HepG2 (cell line): ENCODE data around the gene TACC2. TPM values are rescaled to one million over a fixed set of nuclear protein-coding genes. Genes with fewer than 3 reads are reported as not detected.

Experiments used
- ATAC-seq: fragments of 200-7000 bp; cut with Tn5 transposase; 3 replicates; pipeline ENCODE4 v1.9.1; 2020; ENCODE audit warnings: mild to moderate bottlenecking, moderate library complexity
- BruUV-seq: library from RNA; stranded (reverse); fragments of 400-500 nt; replicated peaks from 2 replicates; lab custom pipeline; 2021; lab: Mats Ljungman, UMichigan
- CTCF ChIA-PET: fragments of 300-600 bp; formaldehyde crosslinking; extraction: SDS; loops from one replicate; lab custom pipeline; 2021; ENCODE audit warnings: low total read pairs, inconsistent platforms, low intra/inter-chr PET ratio; lab: Yijun Ruan, JAX
- POLR2A ChIA-PET: fragments of 350-600 bp; sonication (Branson Sonifier 250); formaldehyde crosslinking; loops from one replicate; lab custom pipeline; 2020; ENCODE audit warnings: antibody characterized with exemption, inconsistent platforms; lab: Yijun Ruan, JAX
- DNase-seq: peaks from one replicate; pipeline ENCODE4 v3.0.0-alpha.2; 2015; ENCODE audit warnings: low spot score
- FAIRE-seq: peaks from 3 replicates; lab custom pipeline; 2011; peaks lifted over from hg19 to GRCh38; lab: Jason Lieb, UNC
- H2AFZ ChIP-seq: one replicate; pipeline ENCODE4 v1.6.1; 2011; ENCODE audit warnings: low read length, inconsistent platforms
- H3K27ac ChIP-seq: fragments of 300-600 bp; 3 replicates; pipeline ENCODE4 v1.8.0; 2011; ENCODE audit warnings: mixed run types, mild to moderate bottlenecking, mixed read lengths, low read length, inconsistent platforms; ENCODE audit not compliant: insufficient read depth; ENCODE audit errors: extremely low read length
- H3K27me3 ChIP-seq, 2 experiments: fragments of 200-600 bp in 1 of 2; 2 replicates in 1 of 2; 3 replicates in 1 of 2; pipeline versions ENCODE4 v1.6.0 to v1.8.0; 2011; ENCODE audit warnings: low read length in 2 of 2, mild to moderate bottlenecking in 2 of 2, moderate library complexity in 2 of 2, inconsistent platforms in 1 of 2; ENCODE audit not compliant: insufficient read depth in 2 of 2, control insufficient read depth in 1 of 2
- H3K36me3 ChIP-seq, 2 experiments: fragments of 200-600 bp in 1 of 2; replicated peaks in 1 of 2; 2 replicates in 1 of 2; 3 replicates in 1 of 2; pipeline versions ENCODE4 v1.5.1 to v1.8.0; 2011; ENCODE audit warnings: low read length in 2 of 2, inconsistent platforms in 1 of 2; ENCODE audit not compliant: insufficient read depth in 2 of 2, control insufficient read depth in 1 of 2
- H3K4me1 ChIP-seq: 2 replicates; pipeline ENCODE4 v1.5.1; 2012; ENCODE audit warnings: low read length, inconsistent platforms; ENCODE audit not compliant: insufficient read depth
- H3K4me2 ChIP-seq: 2 replicates; pipeline ENCODE4 v1.6.0; 2011; ENCODE audit warnings: low read depth, low read length, inconsistent platforms
- H3K4me3 ChIP-seq, 3 experiments: fragments of 200-600 bp in 1 of 3; sonication (generic), shearing (Covaris generic) in 1 of 3; replicated peaks in 1 of 3; 2 replicates each; pipeline ENCODE4 v1.5.1; 2011 to 2016; ENCODE audit warnings: low read length in 3 of 3, inconsistent platforms in 2 of 3, low read depth in 2 of 3, mild to moderate bottlenecking in 2 of 3, control low read depth in 1 of 3, mixed read lengths in 1 of 3; ENCODE audit not compliant: insufficient read depth in 1 of 3
- H3K79me2 ChIP-seq: one replicate; pipeline ENCODE4 v1.6.1; 2011; ENCODE audit warnings: low read length, inconsistent platforms; ENCODE audit not compliant: insufficient read depth
- H3K9ac ChIP-seq: 2 replicates; pipeline ENCODE4 v1.6.0; 2011; ENCODE audit warnings: mild to moderate bottlenecking, low read depth, low read length, inconsistent platforms; ENCODE audit not compliant: insufficient read depth
- H3K9me3 ChIP-seq: 2 replicates; pipeline ENCODE4 v1.5.1; 2012; ENCODE audit warnings: mild to moderate bottlenecking, low read length
- H4K20me1 ChIP-seq: 2 replicates; pipeline ENCODE4 v1.6.0; 2011; ENCODE audit warnings: inconsistent platforms, mild to moderate bottlenecking, low read length, moderate library complexity; ENCODE audit not compliant: insufficient read depth
- ARNT2 ChIP-seq: sonication (generic); formaldehyde crosslinking; IDR thresholded peaks from 2 replicates; pipeline ENCODE4 v1.8.0; 2022; ENCODE audit warnings: mild to moderate bottlenecking, low read depth, missing genetic modification reagents, moderate library complexity
- GATA4 ChIP-seq: sonication (generic); IDR thresholded peaks from 2 replicates; pipeline ENCODE4 v1.6.1; 2016; ENCODE audit warnings: antibody characterized with exemption, low read depth, borderline replicate concordance
- HOXA7 ChIP-seq: sonication (generic); formaldehyde crosslinking; IDR thresholded peaks from 2 replicates; pipeline ENCODE4 v1.8.1; 2022; ENCODE audit warnings: mild to moderate bottlenecking, missing genetic modification reagents, moderate library complexity
- IKZF1 ChIP-seq: fragments of 450-650 bp; IDR thresholded peaks from 2 replicates; pipeline ENCODE4 v1.7.1; 2016
- IKZF4 ChIP-seq: sonication (generic); formaldehyde crosslinking; IDR thresholded peaks from 2 replicates; pipeline ENCODE4 v1.5.1; 2020; ENCODE audit warnings: borderline replicate concordance, mild to moderate bottlenecking, low read depth, missing genetic modification reagents; ENCODE audit errors: not compliant biosample characterization
- KAT7 ChIP-seq: IDR thresholded peaks from 2 replicates; pipeline ENCODE4 v1.6.1; 2018; ENCODE audit warnings: borderline replicate concordance, missing compliant biosample characterization
- KDM5B ChIP-seq: sonication (generic); formaldehyde crosslinking; IDR thresholded peaks from 2 replicates; pipeline ENCODE4 v1.4.0; 2020; ENCODE audit warnings: missing genetic modification reagents, mild to moderate bottlenecking, borderline replicate concordance
- SMAD9 ChIP-seq: sonication (generic); formaldehyde crosslinking; IDR thresholded peaks from 2 replicates; pipeline ENCODE4 v1.5.1; 2020; ENCODE audit warnings: mild to moderate bottlenecking, missing genetic modification reagents
- SSRP1 ChIP-seq: IDR thresholded peaks from 2 replicates; pipeline ENCODE4 v1.6.1; 2016; ENCODE audit warnings: control low read depth
- YEATS2 ChIP-seq: sonication (generic); formaldehyde crosslinking; IDR thresholded peaks from 2 replicates; pipeline ENCODE4 v1.4.0; 2020; ENCODE audit warnings: missing genetic modification reagents, borderline replicate concordance
- ZFP41 ChIP-seq: sonication (generic); formaldehyde crosslinking; IDR thresholded peaks from 2 replicates; pipeline ENCODE4 v1.4.0; 2020; ENCODE audit warnings: mild to moderate bottlenecking, missing genetic modification reagents, borderline replicate concordance
- ZNF274 ChIP-seq: sonication (generic); formaldehyde crosslinking; IDR thresholded peaks from 2 replicates; pipeline ENCODE4 v1.5.1; 2020; ENCODE audit warnings: mild to moderate bottlenecking, missing genetic modification reagents
- ZNF496 ChIP-seq: sonication (generic); formaldehyde crosslinking; IDR thresholded peaks from 2 replicates; pipeline ENCODE4 v1.8.1; 2023; ENCODE audit warnings: mild to moderate bottlenecking, moderate library complexity, missing genetic modification reagents; ENCODE audit not compliant: insufficient replicate concordance
- ZNF567 ChIP-seq: sonication (generic); formaldehyde crosslinking; IDR thresholded peaks from 2 replicates; pipeline ENCODE4 v1.8.1; 2023; ENCODE audit warnings: mild to moderate bottlenecking, missing genetic modification reagents, borderline replicate concordance
- WGBS: methylation state at CpG from one replicate; pipeline ENCODE4 v1.1.6; 2017; ENCODE audit warnings: low lambda C conversion rate; 5-methylcytosine and 5-hydroxymethylcytosine counted together
- in situ Hi-C: cut with HindIII; loops from 2 replicates; pipeline ENCODE4 v1.10.0; 2017; ENCODE audit warnings: low pct_unique_long_range_greater_than_20kb; ENCODE audit not compliant: extremely low pct_ligation_motif_present
- intact Hi-C: fragments of 100-400 bp; cut with micrococcal nuclease; formaldehyde crosslinking; loops from one replicate; pipeline ENCODE4 v1.10.0; 2022; ENCODE audit not compliant: unreplicated experiment
- polyA plus RNA-seq, 8 experiments: library from polyadenylated mRNA; depleted of rRNA in 3 of 8; stranded (reverse) in 7 of 8; unstranded in 1 of 8; fragments of >200 nt; fragmentation: Illumina TruSeq in 4 of 8; extraction: Trizol in 4 of 8; gene quantifications; 2 replicates each; pipeline versions ENCODE4 v1.2.1 to v1.2.3, GENCODE V29; 2011 to 2016; ENCODE audit warnings: low read depth in 4 of 8, missing spikeins in 1 of 8, mixed read lengths in 1 of 8; ENCODE audit not compliant: insufficient read depth in 1 of 8
- total RNA-seq, 5 experiments: library from RNA; depleted of rRNA; stranded (reverse); fragments of >200 nt; fragmentation: Illumina TruSeq; extraction: Trizol; gene quantifications; 2 replicates each; pipeline ENCODE4 v1.2.3, GENCODE V29; 2016; ENCODE audit warnings: low read depth in 1 of 5
- TF ChIP-seq, protein P1 (sequence below): sonication (generic); formaldehyde crosslinking; IDR thresholded peaks from 2 replicates; pipeline ENCODE4 v1.4.0; 2020; ENCODE audit warnings: mild to moderate bottlenecking, missing genetic modification reagents
- TF ChIP-seq, protein P2 (sequence below): sonication (generic); formaldehyde crosslinking; conservative IDR thresholded peaks from 2 replicates; pipeline ENCODE4 v1.8.0; 2022; ENCODE audit warnings: mild to moderate bottlenecking, moderate library complexity, missing genetic modification reagents
- TF ChIP-seq, protein P3 (sequence below): sonication (generic); formaldehyde crosslinking; IDR thresholded peaks from 2 replicates; pipeline ENCODE4 v1.8.0; 2022; ENCODE audit warnings: mild to moderate bottlenecking, missing genetic modification reagents, moderate library complexity
- TF ChIP-seq, protein P4 (sequence below): sonication (generic); formaldehyde crosslinking; IDR thresholded peaks from 2 replicates; pipeline ENCODE4 v1.4.0; 2020; ENCODE audit warnings: missing genetic modification reagents

Gene TACC2
- total and polyA plus RNA-seq, 2 of the 13 experiments (the other 11 are each of a cell fraction or from before 2014, with no cell fraction given): 11.8 to 16.0 TPM

DNA sequence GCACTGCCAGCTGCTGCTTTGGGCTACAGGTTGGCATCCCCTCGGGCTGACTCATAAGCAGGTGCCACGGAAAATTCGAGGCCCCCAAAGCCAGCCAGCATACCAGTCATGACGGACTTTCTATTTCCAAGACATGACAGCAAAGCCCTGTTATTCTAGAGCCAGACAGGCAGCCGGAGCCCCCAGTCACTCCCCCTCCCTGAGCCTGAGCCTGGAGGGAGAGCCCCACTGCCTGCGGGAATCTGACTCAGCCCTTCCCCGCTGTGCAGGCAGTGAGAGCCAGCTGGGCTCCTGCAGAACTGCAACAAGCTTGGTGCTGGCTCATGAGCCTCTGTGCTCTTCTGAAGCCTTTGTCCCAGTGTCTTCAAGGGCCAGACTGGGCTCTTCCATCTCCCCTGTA lies 297.9 kb downstream of the TACC2 start (continued):
- TF ChIP-seq IKZF1: no peak
- TF ChIP-seq SMAD9 (CRISPR knock-in tag): no peak
- TF ChIP-seq, protein P1, sequence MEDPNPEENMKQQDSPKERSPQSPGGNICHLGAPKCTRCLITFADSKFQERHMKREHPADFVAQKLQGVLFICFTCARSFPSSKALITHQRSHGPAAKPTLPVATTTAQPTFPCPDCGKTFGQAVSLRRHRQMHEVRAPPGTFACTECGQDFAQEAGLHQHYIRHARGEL (CRISPR knock-in tag): no peak
- TF ChIP-seq YEATS2 (CRISPR knock-in tag): no peak
- TF ChIP-seq SSRP1 (CRISPR knock-in tag): no peak
- TF ChIP-seq, protein P2, sequence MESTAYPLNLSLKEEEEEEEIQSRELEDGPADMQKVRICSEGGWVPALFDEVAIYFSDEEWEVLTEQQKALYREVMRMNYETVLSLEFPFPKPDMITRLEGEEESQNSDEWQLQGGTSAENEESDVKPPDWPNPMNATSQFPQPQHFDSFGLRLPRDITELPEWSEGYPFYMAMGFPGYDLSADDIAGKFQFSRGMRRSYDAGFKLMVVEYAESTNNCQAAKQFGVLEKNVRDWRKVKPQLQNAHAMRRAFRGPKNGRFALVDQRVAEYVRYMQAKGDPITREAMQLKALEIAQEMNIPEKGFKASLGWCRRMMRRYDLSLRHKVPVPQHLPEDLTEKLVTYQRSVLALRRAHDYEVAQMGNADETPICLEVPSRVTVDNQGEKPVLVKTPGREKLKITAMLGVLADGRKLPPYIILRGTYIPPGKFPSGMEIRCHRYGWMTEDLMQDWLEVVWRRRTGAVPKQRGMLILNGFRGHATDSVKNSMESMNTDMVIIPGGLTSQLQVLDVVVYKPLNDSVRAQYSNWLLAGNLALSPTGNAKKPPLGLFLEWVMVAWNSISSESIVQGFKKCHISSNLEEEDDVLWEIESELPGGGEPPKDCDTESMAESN: no peak
- TF ChIP-seq KDM5B: no peak
- TF ChIP-seq IKZF4: no peak

DNA sequence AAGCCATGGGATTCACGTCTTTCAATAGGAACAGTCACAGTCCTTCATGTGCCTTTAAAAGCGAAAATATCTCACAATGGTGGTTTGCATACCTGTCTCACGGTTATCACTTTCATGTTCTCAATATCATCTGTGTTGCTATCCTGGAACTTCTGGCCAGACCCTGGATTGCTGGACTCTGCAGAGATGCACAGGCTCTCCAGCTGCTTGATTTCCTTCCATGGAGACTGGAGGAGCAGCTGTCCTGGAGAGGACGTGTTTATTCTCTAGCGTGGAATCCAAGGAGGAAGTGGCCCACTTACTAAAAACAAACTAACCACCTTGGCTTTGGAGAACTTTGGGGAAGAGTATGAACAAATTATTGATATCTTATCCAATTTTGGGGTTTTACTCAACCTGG lies 298.6 kb downstream of the TACC2 start:
- no peak overlapping the region for H3K4me2 ChIP-seq
- in situ Hi-C loops: no loop called here
- H3K27ac ChIP-seq: no peak overlapping the region
- CTCF ChIA-PET: no interaction called here
- H2AFZ ChIP-seq: no peak overlapping the region
- H3K27me3 ChIP-seq: peaks cover 8 to 34% of the 10 kb centered on the region in 2 experiments
- no peaks in the 10 kb centered on the region for H4K20me1 ChIP-seq
- H3K4me3 ChIP-seq: no peak overlapping the region
- intact Hi-C loops: no loop called here
- FAIRE-seq (no peak), ATAC-seq (no peak), DNase-seq (no peak)
- H3K9me3 ChIP-seq: no peaks in the 10 kb centered on the region
- WGBS: 23% methylated on average over 5 of the region's 5 CpGs
- 0 out of 2 replicates have a peak, but pooled peaks cover 9% of the 10 kb centered on the region for H3K4me1 ChIP-seq
- H3K79me2 ChIP-seq: no peaks in the 10 kb centered on the region
- H3K36me3 ChIP-seq: no peaks in the 10 kb centered on the region
- BruUV-seq: no TSS peak
- POLR2A ChIA-PET: interaction anchor here (1.4 kb wide), 1 partner anchor 23 kb away, joined by 3 read pairs; no protein-coding TSS in a partner anchor
- no peak overlapping the region for H3K9ac ChIP-seq
- TF ChIP-seq ARNT2 (CRISPR knock-in tag): no peak
- TF ChIP-seq, protein P3, sequence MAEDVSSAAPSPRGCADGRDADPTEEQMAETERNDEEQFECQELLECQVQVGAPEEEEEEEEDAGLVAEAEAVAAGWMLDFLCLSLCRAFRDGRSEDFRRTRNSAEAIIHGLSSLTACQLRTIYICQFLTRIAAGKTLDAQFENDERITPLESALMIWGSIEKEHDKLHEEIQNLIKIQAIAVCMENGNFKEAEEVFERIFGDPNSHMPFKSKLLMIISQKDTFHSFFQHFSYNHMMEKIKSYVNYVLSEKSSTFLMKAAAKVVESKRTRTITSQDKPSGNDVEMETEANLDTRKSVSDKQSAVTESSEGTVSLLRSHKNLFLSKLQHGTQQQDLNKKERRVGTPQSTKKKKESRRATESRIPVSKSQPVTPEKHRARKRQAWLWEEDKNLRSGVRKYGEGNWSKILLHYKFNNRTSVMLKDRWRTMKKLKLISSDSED (CRISPR knock-in tag): no peak
- no peak for TF ChIP-seq GATA4
- no peak for TF ChIP-seq ZNF496 (CRISPR knock-in tag)
- no peak for TF ChIP-seq KAT7
- TF ChIP-seq HOXA7: no peak
- TF ChIP-seq, protein P4, sequence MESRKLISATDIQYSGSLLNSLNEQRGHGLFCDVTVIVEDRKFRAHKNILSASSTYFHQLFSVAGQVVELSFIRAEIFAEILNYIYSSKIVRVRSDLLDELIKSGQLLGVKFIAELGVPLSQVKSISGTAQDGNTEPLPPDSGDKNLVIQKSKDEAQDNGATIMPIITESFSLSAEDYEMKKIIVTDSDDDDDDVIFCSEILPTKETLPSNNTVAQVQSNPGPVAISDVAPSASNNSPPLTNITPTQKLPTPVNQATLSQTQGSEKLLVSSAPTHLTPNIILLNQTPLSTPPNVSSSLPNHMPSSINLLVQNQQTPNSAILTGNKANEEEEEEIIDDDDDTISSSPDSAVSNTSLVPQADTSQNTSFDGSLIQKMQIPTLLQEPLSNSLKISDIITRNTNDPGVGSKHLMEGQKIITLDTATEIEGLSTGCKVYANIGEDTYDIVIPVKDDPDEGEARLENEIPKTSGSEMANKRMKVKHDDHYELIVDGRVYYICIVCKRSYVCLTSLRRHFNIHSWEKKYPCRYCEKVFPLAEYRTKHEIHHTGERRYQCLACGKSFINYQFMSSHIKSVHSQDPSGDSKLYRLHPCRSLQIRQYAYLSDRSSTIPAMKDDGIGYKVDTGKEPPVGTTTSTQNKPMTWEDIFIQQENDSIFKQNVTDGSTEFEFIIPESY (CRISPR knock-in tag): no peak
- no peak for TF ChIP-seq ZNF274 (CRISPR knock-in tag)
- TF ChIP-seq ZNF567 (CRISPR knock-in tag): no peak
- no peak for TF ChIP-seq ZFP41 (CRISPR knock-in tag)
